Upper lobe of left lung (tissue), 4 donors: ENCODE measurements around the gene UAP1.

Experiments used
- EP300 ChIP-seq, 4 donors: sonication (generic); formaldehyde crosslinking; IDR thresholded peaks; one replicate each; pipeline ENCODE4 v1.5.1; 2017; ENCODE audit warnings: antibody characterized with exemption in 4 of 4, control low read depth in 2 of 4
- POLR2A ChIP-seq, 4 donors: fragments of 450-650 bp; IDR thresholded peaks; one replicate each; pipeline ENCODE4 v1.5.1; 2016 to 2017; ENCODE audit warnings: antibody characterized with exemption in 4 of 4, mild to moderate bottlenecking in 2 of 4
- TF ChIP-seq, protein P1 (sequence below), 6 experiments: fragments of 450-650 bp in 4 of 6; fragments of 200-600 bp in 2 of 6; sonication (generic) in 2 of 6; IDR thresholded peaks; one replicate each; pipeline ENCODE4 v1.5.1; 2016 to 2019; ENCODE audit warnings: antibody characterized with exemption in 6 of 6

DNA sequence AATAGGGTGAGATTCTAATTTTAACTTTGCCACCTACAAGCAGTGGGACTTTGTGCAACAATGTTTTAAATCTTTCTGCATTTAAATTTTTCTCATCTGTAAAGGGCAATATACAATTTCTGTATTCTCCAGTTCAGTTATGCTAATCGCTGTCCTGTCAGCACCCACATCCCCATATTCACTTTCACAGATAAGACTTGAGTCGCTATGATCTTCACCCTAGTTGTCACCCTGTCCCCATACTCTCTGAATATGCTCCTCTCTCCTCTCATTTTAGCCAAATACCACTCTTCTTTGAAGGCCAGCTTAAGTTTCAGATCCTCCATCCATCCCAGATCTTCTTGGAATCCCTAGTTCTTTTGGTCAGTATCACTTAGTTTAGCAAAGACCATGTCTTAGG, 79.6 kb downstream of the UAP1 start:
- TF ChIP-seq POLR2A (IDR thresholded peaks at IDR 0.05), result no peak
- TF ChIP-seq, protein P1, sequence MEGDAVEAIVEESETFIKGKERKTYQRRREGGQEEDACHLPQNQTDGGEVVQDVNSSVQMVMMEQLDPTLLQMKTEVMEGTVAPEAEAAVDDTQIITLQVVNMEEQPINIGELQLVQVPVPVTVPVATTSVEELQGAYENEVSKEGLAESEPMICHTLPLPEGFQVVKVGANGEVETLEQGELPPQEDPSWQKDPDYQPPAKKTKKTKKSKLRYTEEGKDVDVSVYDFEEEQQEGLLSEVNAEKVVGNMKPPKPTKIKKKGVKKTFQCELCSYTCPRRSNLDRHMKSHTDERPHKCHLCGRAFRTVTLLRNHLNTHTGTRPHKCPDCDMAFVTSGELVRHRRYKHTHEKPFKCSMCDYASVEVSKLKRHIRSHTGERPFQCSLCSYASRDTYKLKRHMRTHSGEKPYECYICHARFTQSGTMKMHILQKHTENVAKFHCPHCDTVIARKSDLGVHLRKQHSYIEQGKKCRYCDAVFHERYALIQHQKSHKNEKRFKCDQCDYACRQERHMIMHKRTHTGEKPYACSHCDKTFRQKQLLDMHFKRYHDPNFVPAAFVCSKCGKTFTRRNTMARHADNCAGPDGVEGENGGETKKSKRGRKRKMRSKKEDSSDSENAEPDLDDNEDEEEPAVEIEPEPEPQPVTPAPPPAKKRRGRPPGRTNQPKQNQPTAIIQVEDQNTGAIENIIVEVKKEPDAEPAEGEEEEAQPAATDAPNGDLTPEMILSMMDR (IDR thresholded peaks at IDR 0.05), result no peak
- TF ChIP-seq EP300 (IDR thresholded peaks at IDR 0.05), result no peak
